PC-9 (cell line): ENCODE results near the gene DENND11. TPM values are rescaled to one million over a fixed set of nuclear protein-coding genes. Genes with fewer than 3 reads are reported as not detected.
A peak's percentile ranks its signal among the peaks of the same experiment; 100 is the strongest.

Experiments used
- BruUV-seq: library from RNA; stranded (reverse); fragments of 400-500 nt; replicated peaks from 2 replicates; lab custom pipeline; 2021; lab: Mats Ljungman, UMichigan
- CTCF ChIA-PET: fragments of 300-600 bp; sonication (Branson Sonifier 250); formaldehyde crosslinking; loops from one replicate; lab custom pipeline; 2022; ENCODE audit warnings: antibody characterized with exemption; lab: Charles Lee
- POLR2A ChIA-PET: fragments of 300-600 bp; sonication (Branson Sonifier 250); formaldehyde crosslinking; loops from one replicate; lab custom pipeline; 2022; ENCODE audit warnings: antibody characterized with exemption; ENCODE audit not compliant: unreplicated experiment; lab: Charles Lee
- DNase-seq, 2 experiments: peaks; one replicate each; pipeline versions ENCODE4 v3.0.0 to v3.0.0-alpha.2; 2015 to 2022; ENCODE audit warnings: mixed read lengths in 1 of 2
- H2AFZ ChIP-seq: fragments of 200-600 bp; sonication (generic); 2 replicates; pipeline ENCODE4 v1.8.1; 2017; ENCODE audit warnings: antibody characterized with exemption
- H3F3A ChIP-seq: fragments of 200-600 bp; sonication (generic); 2 replicates; pipeline ENCODE4 v1.8.1; 2017; ENCODE audit warnings: antibody characterized with exemption, mild to moderate bottlenecking, low read depth; ENCODE audit not compliant: insufficient read depth
- H3K27ac ChIP-seq: fragments of 200-600 bp; sonication (generic); 2 replicates; pipeline ENCODE4 v1.6.1; 2016; ENCODE audit warnings: mixed run types
- H3K27me3 ChIP-seq: fragments of 200-600 bp; sonication (generic); 2 replicates; pipeline ENCODE4 v1.6.1; 2016; ENCODE audit warnings: low read depth, mixed run types; ENCODE audit not compliant: insufficient read depth
- H3K36me3 ChIP-seq: fragments of 200-600 bp; sonication (generic); 2 replicates; pipeline ENCODE4 v1.6.1; 2016; ENCODE audit warnings: low read depth, mixed run types
- H3K4me1 ChIP-seq: fragments of 200-600 bp; sonication (generic); replicated peaks from 2 replicates; pipeline ENCODE4 v1.6.1; 2016; ENCODE audit warnings: mixed run types; ENCODE audit not compliant: insufficient read depth
- H3K4me2 ChIP-seq: fragments of 200-600 bp; sonication (generic); 2 replicates; pipeline ENCODE4 v1.6.1; 2017; ENCODE audit warnings: mixed run types
- H3K4me3 ChIP-seq: fragments of 200-600 bp; sonication (generic); 2 replicates; pipeline ENCODE4 v1.6.1; 2016; ENCODE audit warnings: mixed run types
- H3K79me2 ChIP-seq: fragments of 200-600 bp; sonication (generic); 2 replicates; pipeline ENCODE4 v1.6.1; 2017; ENCODE audit warnings: low read depth, mixed run types
- H3K9me2 ChIP-seq: fragments of 200-600 bp; sonication (generic); 2 replicates; pipeline ENCODE4 v1.8.1; 2017; ENCODE audit warnings: mild to moderate bottlenecking; ENCODE audit not compliant: insufficient read depth
- H3K9me3 ChIP-seq: fragments of 200-600 bp; sonication (generic); 2 replicates; pipeline ENCODE4 v1.8.1; 2016; ENCODE audit warnings: low read depth; ENCODE audit not compliant: insufficient read depth
- H4K20me1 ChIP-seq: fragments of 200-600 bp; sonication (generic); 2 replicates; pipeline ENCODE4 v1.8.1; 2017; ENCODE audit not compliant: insufficient read depth
- EZH2 ChIP-seq: fragments of 200-600 bp; sonication (generic); IDR thresholded peaks from 2 replicates; pipeline ENCODE4 v1.8.0; 2017; ENCODE audit warnings: antibody characterized with exemption, low read depth
- intact Hi-C: fragments of 100-400 bp; cut with micrococcal nuclease; formaldehyde crosslinking; loops from one replicate; pipeline ENCODE4 v1.10.0; 2022; ENCODE audit not compliant: unreplicated experiment
- total RNA-seq: library from RNA; stranded (reverse); gene quantifications from 2 replicates; pipeline ENCODE4 v1.2.3, GENCODE V29; 2021
- TF ChIP-seq, protein P1 (sequence below): fragments of 200-600 bp; sonication (generic); conservative IDR thresholded peaks from 2 replicates; pipeline ENCODE4 v1.6.1; 2017; ENCODE audit warnings: mixed run types, antibody characterized with exemption, mild to moderate bottlenecking, moderate library complexity

DENND11 gene
- total RNA-seq, 1 experiment from 2014 or later, result 49.4 TPM

GRCh38 chr7:141697211-141697871 lies 4.6 kb downstream of the DENND11 start:
- no peaks in the 10 kb centered on the region for H3K27me3 ChIP-seq
- peaks cover 42% of the 10 kb centered on the region for H3K79me2 ChIP-seq
- DNase-seq, result peak; percentile 39 to 65
- H3K27ac ChIP-seq, result no peak overlapping the region
- ChIA-PET CTCF (interaction anchor here (0.8 kb wide), 1 partner anchor 456 kb away, joined by 3 read pairs; no protein-coding TSS in a partner anchor), POLR2A (no interaction called here)
- H3K9me3 ChIP-seq, result no peaks in the 10 kb centered on the region
- no TSS peak for BruUV-seq
- H3K4me1 ChIP-seq, result peaks cover 23% of the 10 kb centered on the region
- H2AFZ ChIP-seq, result no peak overlapping the region
- no peak overlapping the region for H3K4me3 ChIP-seq
- peaks cover 8% of the 10 kb centered on the region; the same call in 1 of the 2 replicates for H3F3A ChIP-seq
- TF ChIP-seq, protein P1, sequence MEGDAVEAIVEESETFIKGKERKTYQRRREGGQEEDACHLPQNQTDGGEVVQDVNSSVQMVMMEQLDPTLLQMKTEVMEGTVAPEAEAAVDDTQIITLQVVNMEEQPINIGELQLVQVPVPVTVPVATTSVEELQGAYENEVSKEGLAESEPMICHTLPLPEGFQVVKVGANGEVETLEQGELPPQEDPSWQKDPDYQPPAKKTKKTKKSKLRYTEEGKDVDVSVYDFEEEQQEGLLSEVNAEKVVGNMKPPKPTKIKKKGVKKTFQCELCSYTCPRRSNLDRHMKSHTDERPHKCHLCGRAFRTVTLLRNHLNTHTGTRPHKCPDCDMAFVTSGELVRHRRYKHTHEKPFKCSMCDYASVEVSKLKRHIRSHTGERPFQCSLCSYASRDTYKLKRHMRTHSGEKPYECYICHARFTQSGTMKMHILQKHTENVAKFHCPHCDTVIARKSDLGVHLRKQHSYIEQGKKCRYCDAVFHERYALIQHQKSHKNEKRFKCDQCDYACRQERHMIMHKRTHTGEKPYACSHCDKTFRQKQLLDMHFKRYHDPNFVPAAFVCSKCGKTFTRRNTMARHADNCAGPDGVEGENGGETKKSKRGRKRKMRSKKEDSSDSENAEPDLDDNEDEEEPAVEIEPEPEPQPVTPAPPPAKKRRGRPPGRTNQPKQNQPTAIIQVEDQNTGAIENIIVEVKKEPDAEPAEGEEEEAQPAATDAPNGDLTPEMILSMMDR, result no peak
- no peak for TF ChIP-seq EZH2
- H3K36me3 ChIP-seq, result no peaks in the 10 kb centered on the region
- no peak overlapping the region for H3K4me2 ChIP-seq
- no peaks in the 10 kb centered on the region for H3K9me2 ChIP-seq
- intact Hi-C loops, result loop anchor here (1.0 to 2.0 kb wide), 2 partner anchors 23 to 34 kb away; no protein-coding TSS in a partner anchor
- H4K20me1 ChIP-seq, result peaks cover 6% of the 10 kb centered on the region; the same call in 1 of the 2 replicates

DNA sequence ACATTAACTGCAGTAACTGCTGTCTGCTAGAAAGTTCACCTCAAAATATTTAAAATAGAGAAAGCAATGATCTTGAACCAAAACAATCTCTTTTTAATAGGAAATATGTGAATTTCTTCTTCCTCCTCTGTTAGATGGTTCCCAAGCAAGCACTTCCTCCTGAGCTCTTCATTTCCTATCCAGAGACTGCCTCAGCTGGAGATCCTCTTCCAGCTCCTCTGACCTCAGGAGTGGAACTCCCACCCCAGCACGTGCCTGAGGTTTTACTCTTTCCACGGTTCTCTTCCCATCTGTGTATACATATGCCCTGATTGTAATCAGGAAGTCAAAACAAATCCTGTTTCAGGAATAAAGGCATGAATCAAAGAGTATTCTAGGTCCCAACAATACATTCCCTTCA lies 5.6 kb downstream of the DENND11 start:
- POLR2A ChIA-PET, result interaction anchor here (1.0 kb wide), 1 partner anchor 33 kb away, joined by 4 read pairs; no protein-coding TSS in a partner anchor
- BruUV-seq, result no TSS peak
- no peak overlapping the region for H3K4me3 ChIP-seq

DNA sequence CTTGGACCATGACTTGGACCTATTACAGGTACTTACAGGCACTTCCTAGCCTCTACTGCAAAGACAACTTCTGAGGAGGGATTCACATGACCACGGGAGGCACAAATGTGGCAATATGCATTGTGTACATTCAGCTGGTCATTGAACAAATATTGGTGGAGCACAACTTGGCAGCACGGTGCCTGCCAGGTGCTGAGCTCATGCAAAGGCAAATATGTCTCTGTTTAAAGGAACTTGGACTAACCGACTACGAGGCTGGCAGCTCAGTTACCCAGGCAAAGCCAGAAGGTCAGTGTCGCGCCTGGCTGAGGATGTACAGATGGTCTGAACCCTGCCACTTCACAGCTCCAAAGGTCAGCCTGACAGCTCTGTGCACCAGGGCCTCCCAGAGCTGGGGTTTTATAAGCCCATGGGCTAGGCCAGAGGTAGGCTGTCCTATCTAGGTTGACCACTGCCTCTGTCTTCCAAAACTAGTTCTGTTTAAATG lies 6.1 kb downstream of the DENND11 start:
- Histone ChIP-seq H3F3A (peaks cover 8% of the 10 kb centered on the region; the same call in 1 of the 2 replicates), H3K9me3 (no peaks in the 10 kb centered on the region), H3K4me2 (0 out of 2 replicates have a peak overlapping the region, but pooled peaks have one; percentile 3), H4K20me1 (peaks cover 10% of the 10 kb centered on the region; the same call in 1 of the 2 replicates), H3K27ac (no peak overlapping the region), H3K4me1 (peaks cover 21% of the 10 kb centered on the region), H3K36me3 (no peaks in the 10 kb centered on the region), H3K27me3 (no peaks in the 10 kb centered on the region), H2AFZ (no peak overlapping the region), H3K79me2 (peaks cover 40% of the 10 kb centered on the region), H3K9me2 (no peaks in the 10 kb centered on the region), H3K4me3 (no peak overlapping the region)
- DNase-seq, result peak in 1 of 2 experiments; percentile 62
- POLR2A ChIA-PET, result interaction anchor here (1.0 kb wide), 1 partner anchor 33 kb away, joined by 4 read pairs; no protein-coding TSS in a partner anchor
- CTCF ChIA-PET, result no interaction called here
- intact Hi-C loops, result loop anchor here (2.0 kb wide), 1 partner anchor 21 kb away; no protein-coding TSS in a partner anchor
- BruUV-seq, result no TSS peak
- TF ChIP-seq EZH2, result no peak
- TF ChIP-seq, protein P1, result no peak

More for the DNA sequence above, 5.6 kb downstream of the DENND11 start:
- H3K36me3 ChIP-seq, result no peaks in the 10 kb centered on the region
- intact Hi-C loops, result loop anchor here (2.0 kb wide), 1 partner anchor 22 kb away; no protein-coding TSS in a partner anchor
- CTCF ChIA-PET, result no interaction called here
- no peaks in the 10 kb centered on the region for H3K9me2 ChIP-seq
- H3K9me3 ChIP-seq, result no peaks in the 10 kb centered on the region
- peaks cover 10% of the 10 kb centered on the region; the same call in 1 of the 2 replicates for H4K20me1 ChIP-seq
- H3F3A ChIP-seq, result peaks cover 8% of the 10 kb centered on the region; the same call in 1 of the 2 replicates
- H3K4me1 ChIP-seq, result peaks cover 23% of the 10 kb centered on the region
- no peak for TF ChIP-seq EZH2
- TF ChIP-seq, protein P1, result no peak
- H3K4me2 ChIP-seq, result no peak overlapping the region
- H3K27me3 ChIP-seq, result no peaks in the 10 kb centered on the region
- no peak overlapping the region for H3K27ac ChIP-seq
- H2AFZ ChIP-seq, result no peak overlapping the region
- DNase-seq, result no peak
- H3K79me2 ChIP-seq, result peaks cover 42% of the 10 kb centered on the region
